Progenitor cell of endocrine pancreas (in vitro differentiated cells): ENCODE measurements around the gene BRF1. TPM values are rescaled to one million over a fixed set of nuclear protein-coding genes. Genes with fewer than 3 reads are reported as not detected.

Experiments
- DNase-seq: peaks from one replicate; pipeline ENCODE4 v3.0.0; 2021; ENCODE audit warnings: low spot score; ENCODE audit not compliant: unreplicated experiment
- H3K27ac Mint-ChIP-seq: 2 replicates; pipeline ENCODE4 v1.8.0; 2021; ENCODE audit warnings: mild to moderate bottlenecking, moderate library complexity, mixed read lengths
- H3K27me3 Mint-ChIP-seq: 2 replicates; pipeline ENCODE4 v1.8.0; 2021; ENCODE audit warnings: mixed read lengths
- H3K36me3 Mint-ChIP-seq: 2 replicates; pipeline ENCODE4 v1.8.0; 2022; ENCODE audit warnings: mixed read lengths; ENCODE audit not compliant: insufficient read depth
- H3K4me1 Mint-ChIP-seq: 2 replicates; pipeline ENCODE4 v1.8.0; 2021; ENCODE audit warnings: low read depth, mixed read lengths
- H3K4me3 Mint-ChIP-seq: 2 replicates; pipeline ENCODE4 v1.8.0; 2021; ENCODE audit warnings: low read depth, mild to moderate bottlenecking, moderate library complexity, mixed read lengths
- H3K9me3 Mint-ChIP-seq: 2 replicates; pipeline ENCODE4 v1.8.0; 2021; ENCODE audit warnings: low read depth, mixed read lengths
- CTCF ChIP-seq: fragments of 200-600 bp; sonication (generic); IDR thresholded peaks from one replicate; pipeline ENCODE4 v1.5.0; 2021; ENCODE audit warnings: antibody characterized with exemption, mild to moderate bottlenecking; ENCODE audit not compliant: unreplicated experiment
- total RNA-seq: library from RNA; stranded (reverse); gene quantifications from 2 replicates; pipeline ENCODE4 v1.2.1, GENCODE V29; 2021

The BRF1 gene
- total RNA-seq, 1 donor from 2014 or later, result 49.9 TPM

- Mint-ChIP-seq H3K27ac (no peak overlapping the region), H3K36me3 (no peaks in the 10 kb centered on the region), H3K27me3 (peaks cover 15% of the 10 kb centered on the region), H3K9me3 (no peaks in the 10 kb centered on the region), H3K4me3 (no peak overlapping the region), H3K4me1 (no peaks in the 10 kb centered on the region)
- TF ChIP-seq CTCF, result no peak
- DNase-seq, result no peak
Measured at GRCh38 chr14:105178868-105179140, 122.0 kb downstream of the BRF1 start.

- H3K9me3 Mint-ChIP-seq, result no peaks in the 10 kb centered on the region
- TF ChIP-seq CTCF, result no peak
- no peak overlapping the region for H3K4me3 Mint-ChIP-seq
- no peaks in the 10 kb centered on the region for H3K36me3 Mint-ChIP-seq
- H3K27me3 Mint-ChIP-seq, result peaks cover 9% of the 10 kb centered on the region
- DNase-seq, result no peak
- no peaks in the 10 kb centered on the region for H3K4me1 Mint-ChIP-seq
- H3K27ac Mint-ChIP-seq, result no peak overlapping the region
Measured at GRCh38 chr14:105178069-105178867, 122.5 kb downstream of the BRF1 start.

GRCh38 chr14:105177082-105177481 lies 123.7 kb downstream of the BRF1 start:
- no peak for DNase-seq
- TF ChIP-seq CTCF, result no peak
- no peaks in the 10 kb centered on the region for H3K9me3 Mint-ChIP-seq

GRCh38 chr14:105176513-105176912 lies 124.3 kb downstream of the BRF1 start:
- no peak for TF ChIP-seq CTCF
- no peak for DNase-seq

More at GRCh38 chr14:105177082-105177481, 123.7 kb downstream of the BRF1 start:
- no peak overlapping the region for H3K27ac Mint-ChIP-seq
- H3K4me3 Mint-ChIP-seq, result no peak overlapping the region
- H3K36me3 Mint-ChIP-seq, result no peaks in the 10 kb centered on the region
- no peaks in the 10 kb centered on the region for H3K4me1 Mint-ChIP-seq
- H3K27me3 Mint-ChIP-seq, result peaks cover under 1% of the 10 kb centered on the region

GRCh38 chr14:105173901-105174894 lies 126.6 kb downstream of the BRF1 start:
- no peak overlapping the region for H3K4me3 Mint-ChIP-seq
- H3K27ac Mint-ChIP-seq, result no peak overlapping the region
- peaks cover 1% of the 10 kb centered on the region for H3K4me1 Mint-ChIP-seq
- no peaks in the 10 kb centered on the region for H3K36me3 Mint-ChIP-seq
- DNase-seq, result no peak
- H3K9me3 Mint-ChIP-seq, result no peaks in the 10 kb centered on the region
- no peak for TF ChIP-seq CTCF
- H3K27me3 Mint-ChIP-seq, result peaks cover 12% of the 10 kb centered on the region

More at GRCh38 chr14:105176513-105176912, 124.3 kb downstream of the BRF1 start:
- H3K4me1 Mint-ChIP-seq, result no peaks in the 10 kb centered on the region
- no peak overlapping the region for H3K27ac Mint-ChIP-seq
- H3K27me3 Mint-ChIP-seq, result no peaks in the 10 kb centered on the region
- H3K4me3 Mint-ChIP-seq, result no peak overlapping the region
- no peaks in the 10 kb centered on the region for H3K36me3 Mint-ChIP-seq
- H3K9me3 Mint-ChIP-seq, result no peaks in the 10 kb centered on the region
